H1 (cell line): ENCODE measurements around the gene PRSS12. TPM values are rescaled to one million over a fixed set of nuclear protein-coding genes. Genes with fewer than 3 reads are reported as not detected.

Source experiments
- ASH2L ChIP-seq: fragments of 200-600, 300-600 bp; sonication (generic); IDR thresholded peaks from one replicate; pipeline ENCODE4 v1.7.1; 2017; ENCODE audit warnings: low read length
- CBX8 ChIP-seq: fragments of 300-800, 300-1000 bp; sonication (generic); IDR thresholded peaks from 2 replicates; pipeline ENCODE4 v1.7.1; 2016; ENCODE audit warnings: low read depth, low read length, borderline replicate concordance
- HDAC6 ChIP-seq: IDR thresholded peaks from one replicate; pipeline ENCODE4 v1.7.1; 2012; ENCODE audit warnings: low read depth, mild to moderate bottlenecking, inconsistent platforms, low read length, moderate library complexity
- KDM4A ChIP-seq: IDR thresholded peaks from one replicate; pipeline ENCODE4 v1.7.1; 2012; ENCODE audit warnings: low read depth, mild to moderate bottlenecking, moderate library complexity, low read length, inconsistent platforms; ENCODE audit not compliant: severe bottlenecking
- SIN3A ChIP-seq, 2 experiments: IDR thresholded peaks in 1 of 2; conservative IDR thresholded peaks in 1 of 2; 2 replicates each; pipeline ENCODE4 v1.6.1; 2011 to 2012; ENCODE audit warnings: low read length in 2 of 2, improper control_type of control experiment in 1 of 2, low read depth in 1 of 2, mild to moderate bottlenecking in 1 of 2
- SP1 ChIP-seq: IDR thresholded peaks from 2 replicates; pipeline ENCODE4 v1.6.1; 2011; ENCODE audit warnings: low read depth, low read length
- polyA plus RNA-seq, 7 experiments: library from polyadenylated mRNA; depleted of rRNA in 3 of 7; stranded (reverse) in 5 of 7; unstranded in 2 of 7; fragments of >200 nt in 5 of 7; fragments of 200-250 nt in 2 of 7; gene quantifications; 1 replicate in 5 of 7; 2 replicates in 1 of 7; 4 replicates in 1 of 7; pipeline versions ENCODE4 v1.2.1 to v1.2.3, GENCODE V29; 2011 to 2013; ENCODE audit warnings: missing spikeins in 2 of 7, mixed read lengths in 2 of 7
- total RNA-seq: library from RNA; stranded (reverse); fragmentation: NEBNext Ultra II Directional; extraction: Animal tissue kit (Norgen Biotek cat#: 25700); gene quantifications from 2 replicates; pipeline ENCODE4 v1.2.1, GENCODE V29; 2021
- TF ChIP-seq, protein P1 (sequence below): fragments of 300-600 bp; sonication (generic); IDR thresholded peaks from 2 replicates; pipeline ENCODE4 v1.7.1; 2012; ENCODE audit warnings: low read length, moderate library complexity, mild to moderate bottlenecking, inconsistent platforms; ENCODE audit not compliant: insufficient replicate concordance

PRSS12 gene
- total and polyA plus RNA-seq, 2 of the 8 experiments (the other 6 are each of a cell fraction or from before 2014, with no cell fraction given), result 2.6 to 9.3 TPM

DNA sequence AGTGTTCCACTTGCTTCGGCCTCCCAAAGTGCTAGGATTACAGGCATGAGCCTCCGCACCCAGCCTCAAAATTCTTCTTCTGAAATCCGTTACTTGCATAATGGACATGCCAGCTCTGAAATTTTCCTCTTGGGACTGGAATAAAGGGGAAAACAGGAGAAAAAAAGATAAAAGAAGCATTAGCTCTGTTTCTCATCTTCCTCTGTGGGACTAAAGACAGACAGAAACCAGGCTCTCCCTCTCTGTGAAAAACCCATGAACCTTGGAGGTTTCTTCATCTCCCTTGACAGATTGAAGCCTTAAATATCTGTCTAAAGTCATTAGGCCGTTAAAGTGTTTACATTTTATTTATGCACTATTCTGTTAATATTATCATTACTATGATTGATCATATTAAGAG lies 19.4 kb upstream of the PRSS12 start (continued):
- TF ChIP-seq SIN3A (conservative IDR thresholded peaks at IDR 0.05 in 1 of 2, IDR thresholded peaks at IDR 0.05 in 1 of 2; ENCODE audit: low read depth in 1 of 2, low read length in 2 of 2), result no peak
- TF ChIP-seq SP1, result no peak
- TF ChIP-seq KDM4A, result no peak
- TF ChIP-seq ASH2L, result no peak
- TF ChIP-seq, protein P1, sequence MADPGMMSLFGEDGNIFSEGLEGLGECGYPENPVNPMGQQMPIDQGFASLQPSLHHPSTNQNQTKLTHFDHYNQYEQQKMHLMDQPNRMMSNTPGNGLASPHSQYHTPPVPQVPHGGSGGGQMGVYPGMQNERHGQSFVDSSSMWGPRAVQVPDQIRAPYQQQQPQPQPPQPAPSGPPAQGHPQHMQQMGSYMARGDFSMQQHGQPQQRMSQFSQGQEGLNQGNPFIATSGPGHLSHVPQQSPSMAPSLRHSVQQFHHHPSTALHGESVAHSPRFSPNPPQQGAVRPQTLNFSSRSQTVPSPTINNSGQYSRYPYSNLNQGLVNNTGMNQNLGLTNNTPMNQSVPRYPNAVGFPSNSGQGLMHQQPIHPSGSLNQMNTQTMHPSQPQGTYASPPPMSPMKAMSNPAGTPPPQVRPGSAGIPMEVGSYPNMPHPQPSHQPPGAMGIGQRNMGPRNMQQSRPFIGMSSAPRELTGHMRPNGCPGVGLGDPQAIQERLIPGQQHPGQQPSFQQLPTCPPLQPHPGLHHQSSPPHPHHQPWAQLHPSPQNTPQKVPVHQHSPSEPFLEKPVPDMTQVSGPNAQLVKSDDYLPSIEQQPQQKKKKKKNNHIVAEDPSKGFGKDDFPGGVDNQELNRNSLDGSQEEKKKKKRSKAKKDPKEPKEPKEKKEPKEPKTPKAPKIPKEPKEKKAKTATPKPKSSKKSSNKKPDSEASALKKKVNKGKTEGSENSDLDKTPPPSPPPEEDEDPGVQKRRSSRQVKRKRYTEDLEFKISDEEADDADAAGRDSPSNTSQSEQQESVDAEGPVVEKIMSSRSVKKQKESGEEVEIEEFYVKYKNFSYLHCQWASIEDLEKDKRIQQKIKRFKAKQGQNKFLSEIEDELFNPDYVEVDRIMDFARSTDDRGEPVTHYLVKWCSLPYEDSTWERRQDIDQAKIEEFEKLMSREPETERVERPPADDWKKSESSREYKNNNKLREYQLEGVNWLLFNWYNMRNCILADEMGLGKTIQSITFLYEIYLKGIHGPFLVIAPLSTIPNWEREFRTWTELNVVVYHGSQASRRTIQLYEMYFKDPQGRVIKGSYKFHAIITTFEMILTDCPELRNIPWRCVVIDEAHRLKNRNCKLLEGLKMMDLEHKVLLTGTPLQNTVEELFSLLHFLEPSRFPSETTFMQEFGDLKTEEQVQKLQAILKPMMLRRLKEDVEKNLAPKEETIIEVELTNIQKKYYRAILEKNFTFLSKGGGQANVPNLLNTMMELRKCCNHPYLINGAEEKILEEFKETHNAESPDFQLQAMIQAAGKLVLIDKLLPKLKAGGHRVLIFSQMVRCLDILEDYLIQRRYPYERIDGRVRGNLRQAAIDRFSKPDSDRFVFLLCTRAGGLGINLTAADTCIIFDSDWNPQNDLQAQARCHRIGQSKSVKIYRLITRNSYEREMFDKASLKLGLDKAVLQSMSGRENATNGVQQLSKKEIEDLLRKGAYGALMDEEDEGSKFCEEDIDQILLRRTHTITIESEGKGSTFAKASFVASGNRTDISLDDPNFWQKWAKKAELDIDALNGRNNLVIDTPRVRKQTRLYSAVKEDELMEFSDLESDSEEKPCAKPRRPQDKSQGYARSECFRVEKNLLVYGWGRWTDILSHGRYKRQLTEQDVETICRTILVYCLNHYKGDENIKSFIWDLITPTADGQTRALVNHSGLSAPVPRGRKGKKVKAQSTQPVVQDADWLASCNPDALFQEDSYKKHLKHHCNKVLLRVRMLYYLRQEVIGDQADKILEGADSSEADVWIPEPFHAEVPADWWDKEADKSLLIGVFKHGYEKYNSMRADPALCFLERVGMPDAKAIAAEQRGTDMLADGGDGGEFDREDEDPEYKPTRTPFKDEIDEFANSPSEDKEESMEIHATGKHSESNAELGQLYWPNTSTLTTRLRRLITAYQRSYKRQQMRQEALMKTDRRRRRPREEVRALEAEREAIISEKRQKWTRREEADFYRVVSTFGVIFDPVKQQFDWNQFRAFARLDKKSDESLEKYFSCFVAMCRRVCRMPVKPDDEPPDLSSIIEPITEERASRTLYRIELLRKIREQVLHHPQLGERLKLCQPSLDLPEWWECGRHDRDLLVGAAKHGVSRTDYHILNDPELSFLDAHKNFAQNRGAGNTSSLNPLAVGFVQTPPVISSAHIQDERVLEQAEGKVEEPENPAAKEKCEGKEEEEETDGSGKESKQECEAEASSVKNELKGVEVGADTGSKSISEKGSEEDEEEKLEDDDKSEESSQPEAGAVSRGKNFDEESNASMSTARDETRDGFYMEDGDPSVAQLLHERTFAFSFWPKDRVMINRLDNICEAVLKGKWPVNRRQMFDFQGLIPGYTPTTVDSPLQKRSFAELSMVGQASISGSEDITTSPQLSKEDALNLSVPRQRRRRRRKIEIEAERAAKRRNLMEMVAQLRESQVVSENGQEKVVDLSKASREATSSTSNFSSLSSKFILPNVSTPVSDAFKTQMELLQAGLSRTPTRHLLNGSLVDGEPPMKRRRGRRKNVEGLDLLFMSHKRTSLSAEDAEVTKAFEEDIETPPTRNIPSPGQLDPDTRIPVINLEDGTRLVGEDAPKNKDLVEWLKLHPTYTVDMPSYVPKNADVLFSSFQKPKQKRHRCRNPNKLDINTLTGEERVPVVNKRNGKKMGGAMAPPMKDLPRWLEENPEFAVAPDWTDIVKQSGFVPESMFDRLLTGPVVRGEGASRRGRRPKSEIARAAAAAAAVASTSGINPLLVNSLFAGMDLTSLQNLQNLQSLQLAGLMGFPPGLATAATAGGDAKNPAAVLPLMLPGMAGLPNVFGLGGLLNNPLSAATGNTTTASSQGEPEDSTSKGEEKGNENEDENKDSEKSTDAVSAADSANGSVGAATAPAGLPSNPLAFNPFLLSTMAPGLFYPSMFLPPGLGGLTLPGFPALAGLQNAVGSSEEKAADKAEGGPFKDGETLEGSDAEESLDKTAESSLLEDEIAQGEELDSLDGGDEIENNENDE, result no peak
- TF ChIP-seq HDAC6, result no peak
- TF ChIP-seq CBX8, result no peak
